Prostate gland (tissue), 2 donors: ENCODE data around the gene UGT8.

Experiments
- POLR2A ChIP-seq: fragments of 450-650 bp; IDR thresholded peaks from one replicate; pipeline ENCODE4 v1.6.1; 2016; ENCODE audit warnings: antibody characterized with exemption, mild to moderate bottlenecking
- POLR2AphosphoS5 ChIP-seq: sonication (generic); formaldehyde crosslinking; IDR thresholded peaks from one replicate; pipeline ENCODE4 v1.6.1; 2017; ENCODE audit warnings: antibody characterized with exemption
- TF ChIP-seq, protein P1 (sequence below), 4 experiments: fragments of 200-600 bp in 2 of 4; fragments of 450-650 bp in 2 of 4; sonication (generic) in 2 of 4; IDR thresholded peaks; 1 replicate in 3 of 4; 2 replicates in 1 of 4; pipeline ENCODE4 v1.5.1; 2016 to 2019; ENCODE audit warnings: antibody characterized with exemption in 4 of 4, mild to moderate bottlenecking in 2 of 4, moderate library complexity in 2 of 4

DNA sequence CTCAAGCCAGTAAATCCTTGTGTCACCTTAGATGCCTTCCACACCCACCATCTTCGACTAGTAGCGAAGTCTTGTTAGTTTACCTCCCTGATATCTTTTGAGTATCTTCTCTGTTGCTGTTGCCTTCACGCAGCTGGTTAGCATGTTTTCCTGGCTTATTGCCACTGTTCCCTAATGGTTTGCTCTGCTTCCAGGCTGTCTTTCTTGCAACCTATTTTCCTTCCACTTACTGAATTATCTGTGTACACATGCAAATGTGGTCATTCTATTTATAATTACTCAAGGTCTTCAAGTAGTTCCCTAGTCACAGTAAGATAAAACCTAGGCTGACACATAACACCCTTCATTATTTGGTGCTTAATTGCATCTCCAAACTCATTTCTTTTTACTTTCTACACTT lies 89.5 kb downstream of the UGT8 start:
- TF ChIP-seq POLR2AphosphoS5: no peak
- TF ChIP-seq, protein P1, sequence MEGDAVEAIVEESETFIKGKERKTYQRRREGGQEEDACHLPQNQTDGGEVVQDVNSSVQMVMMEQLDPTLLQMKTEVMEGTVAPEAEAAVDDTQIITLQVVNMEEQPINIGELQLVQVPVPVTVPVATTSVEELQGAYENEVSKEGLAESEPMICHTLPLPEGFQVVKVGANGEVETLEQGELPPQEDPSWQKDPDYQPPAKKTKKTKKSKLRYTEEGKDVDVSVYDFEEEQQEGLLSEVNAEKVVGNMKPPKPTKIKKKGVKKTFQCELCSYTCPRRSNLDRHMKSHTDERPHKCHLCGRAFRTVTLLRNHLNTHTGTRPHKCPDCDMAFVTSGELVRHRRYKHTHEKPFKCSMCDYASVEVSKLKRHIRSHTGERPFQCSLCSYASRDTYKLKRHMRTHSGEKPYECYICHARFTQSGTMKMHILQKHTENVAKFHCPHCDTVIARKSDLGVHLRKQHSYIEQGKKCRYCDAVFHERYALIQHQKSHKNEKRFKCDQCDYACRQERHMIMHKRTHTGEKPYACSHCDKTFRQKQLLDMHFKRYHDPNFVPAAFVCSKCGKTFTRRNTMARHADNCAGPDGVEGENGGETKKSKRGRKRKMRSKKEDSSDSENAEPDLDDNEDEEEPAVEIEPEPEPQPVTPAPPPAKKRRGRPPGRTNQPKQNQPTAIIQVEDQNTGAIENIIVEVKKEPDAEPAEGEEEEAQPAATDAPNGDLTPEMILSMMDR (IDR thresholded peaks at IDR 0.05): no peak
- TF ChIP-seq POLR2A: no peak
